ENCODE measurements around the gene MTERF1. TPM values are rescaled to one million over a fixed set of nuclear protein-coding genes. Genes with fewer than 3 reads are reported as not detected.
"Not testable (repeated sequence)": the region's sequence is repeated elsewhere in the genome, so short reads cannot be mapped to it uniquely, and the experiment has no call there.

Gene MTERF1
- polyA plus RNA-seq, 6 donors from 2014 or later, result 11.7 to 17.9 (median 13.8) TPM

DNA sequence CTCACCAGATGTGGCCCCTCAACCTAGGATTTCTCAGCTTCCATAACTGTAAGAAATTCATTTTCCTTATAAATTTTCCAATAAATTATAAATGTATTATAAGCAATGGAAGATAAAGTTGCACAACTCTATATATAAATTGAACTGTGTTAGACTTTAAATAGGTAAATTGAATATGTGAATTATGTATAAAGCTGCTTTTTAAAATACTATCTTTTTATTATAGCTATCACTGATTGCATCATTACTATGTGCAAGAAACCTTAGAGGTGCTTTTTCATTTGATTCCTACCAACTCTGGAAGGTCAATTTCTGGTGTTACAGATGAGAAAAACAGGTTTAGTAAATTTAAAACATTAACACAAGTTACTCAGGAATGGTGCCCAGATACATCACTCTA is 8.4 kb downstream of the MTERF1 start:
- DNase-seq (no peak), ATAC-seq (ENCODE audit: low read depth in 2 of 2) (no peak)
- Mint-ChIP-seq H3K27ac (no peak overlapping the region), H3K4me1 (peaks cover 6 to 18% (median 12%) of the 10 kb centered on the region in 3 donors), H3K4me3 (no peak overlapping the region), H3K27me3 (no peaks in the 10 kb centered on the region), H3K36me3 (peaks cover 14 to 19% of the 10 kb centered on the region in 2 donors), H3K9me3 (no peaks in the 10 kb centered on the region)

DNA sequence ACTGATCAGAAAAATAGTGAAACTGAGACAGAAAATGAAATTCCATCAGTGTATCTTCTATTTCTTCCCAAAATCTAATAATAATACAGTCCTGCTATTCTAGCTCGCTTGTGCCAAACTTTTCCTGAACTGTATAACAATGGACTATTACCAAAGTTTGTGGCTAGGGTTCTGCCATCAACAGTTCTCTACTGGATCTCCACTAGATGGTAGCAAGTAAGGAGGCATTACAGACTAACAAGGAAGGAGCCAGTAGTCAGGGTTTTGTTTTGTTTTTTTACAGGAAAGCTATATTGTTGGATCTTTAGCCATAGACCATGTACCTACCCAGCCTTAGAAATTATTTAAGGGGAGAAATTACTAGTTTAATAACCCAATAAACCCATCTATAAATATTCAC is 10.8 kb downstream of the MTERF1 start:
- Mint-ChIP-seq H3K27me3 (no peaks in the 10 kb centered on the region), H3K9me3 (no peaks in the 10 kb centered on the region), H3K36me3 (peaks cover 0 to 10% of the 10 kb centered on the region in 2 donors), H3K27ac (no peak overlapping the region), H3K4me3 (no peak overlapping the region), H3K4me1 (peaks cover 4 to 18% (median 8%) of the 10 kb centered on the region in 3 donors)
- DNase-seq, result no peak
- ATAC-seq (ENCODE audit: low read depth in 2 of 2), result no peak

DNA sequence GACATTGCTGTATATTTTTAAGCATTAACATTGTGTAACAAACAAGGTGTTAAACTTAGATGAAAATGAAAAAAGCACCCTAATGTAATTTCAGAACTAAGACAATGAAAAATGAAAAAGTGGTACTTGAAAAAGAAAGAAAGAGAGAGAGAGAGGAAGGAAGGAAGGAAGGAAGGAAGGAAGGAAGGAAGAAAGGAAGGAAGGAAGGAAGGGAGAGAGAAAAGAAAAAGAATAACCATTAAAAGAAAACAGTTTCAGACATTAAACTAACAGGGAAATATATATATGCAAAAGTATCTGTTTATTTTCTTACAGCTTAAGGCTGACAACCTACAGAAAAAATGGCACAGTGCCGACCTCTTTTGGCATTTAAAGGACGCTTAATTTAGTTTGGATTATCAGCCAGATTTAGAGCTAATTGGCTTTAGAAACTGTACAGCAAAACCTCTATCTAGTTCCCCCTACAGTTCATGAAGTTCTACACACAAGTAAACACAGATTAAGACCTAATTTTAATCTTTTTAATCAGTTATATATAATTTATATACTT is 13.8 kb downstream of the MTERF1 start:
- Mint-ChIP-seq H3K4me3 (no peak overlapping the region), H3K27me3 (no peaks in the 10 kb centered on the region), H3K9me3 (peaks cover 0 to 7% (median 0%) of the 10 kb centered on the region in 7 donors), H3K36me3 (peaks cover 3 to 7% of the 10 kb centered on the region in 2 donors), H3K4me1 (peaks cover 3 to 18% (median 4%) of the 10 kb centered on the region in 3 donors), H3K27ac (peak overlapping the region in 3 of 6 donors; percentile 4 to 86 (median 74))
- DNase-seq, result no peak
- ATAC-seq (ENCODE audit: low read depth in 2 of 2), result no peak

DNA sequence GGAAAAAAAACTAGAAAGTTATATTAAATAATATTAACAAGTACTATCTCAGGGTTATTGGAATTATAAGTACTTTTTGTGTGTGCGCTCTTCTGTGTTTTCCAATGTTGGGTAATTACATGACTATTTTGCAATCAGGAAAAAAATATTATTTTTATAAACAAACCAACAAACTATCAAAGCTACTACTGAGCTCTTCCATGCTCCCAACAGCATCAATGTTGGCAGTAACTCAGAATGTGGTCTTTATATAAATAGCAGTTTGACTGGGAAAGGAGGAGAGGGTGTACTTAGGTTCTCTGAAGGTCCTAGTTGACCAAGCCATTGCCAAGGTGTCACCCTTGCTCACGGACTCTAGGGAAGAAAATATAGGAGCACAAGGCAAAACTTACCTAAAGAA is 15.0 kb downstream of the MTERF1 start:
- peaks cover 3 to 7% of the 10 kb centered on the region in 2 donors for H3K36me3 Mint-ChIP-seq
- no peak for ATAC-seq (ENCODE audit: low read depth in 2 of 2)
- peaks cover 3 to 12% (median 4%) of the 10 kb centered on the region in 3 donors for H3K4me1 Mint-ChIP-seq
- no peak overlapping the region for H3K4me3 Mint-ChIP-seq
- DNase-seq, result no peak
- peak overlapping the region in 1 of 6 donors; percentile 56 for H3K27ac Mint-ChIP-seq
- no peaks in the 10 kb centered on the region for H3K27me3 Mint-ChIP-seq
- H3K9me3 Mint-ChIP-seq, result peaks cover 0 to 7% (median 0%) of the 10 kb centered on the region in 7 donors

DNA sequence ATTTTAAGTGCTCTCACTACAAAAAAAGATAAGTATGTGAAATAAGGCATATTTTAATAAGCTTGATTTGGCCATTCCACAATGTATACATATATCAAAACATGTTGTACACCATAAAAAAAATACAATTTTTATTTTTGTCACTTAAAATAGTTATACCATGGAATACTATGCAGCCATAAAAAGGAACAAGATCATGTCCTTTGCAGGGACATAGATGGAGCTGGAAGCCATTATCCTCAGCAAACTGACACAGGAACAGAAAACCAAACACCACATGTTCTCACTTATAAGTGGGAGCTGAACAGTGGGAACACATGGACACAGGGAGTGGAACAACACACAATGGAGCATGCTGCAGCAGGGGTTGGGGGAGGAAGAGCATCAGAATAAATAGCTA is 15.9 kb downstream of the MTERF1 start:
- H3K36me3 Mint-ChIP-seq; ATAC-seq (ENCODE audit: low read depth in 2 of 2); DNase-seq; H3K4me3 Mint-ChIP-seq; H3K9me3 Mint-ChIP-seq; H3K27me3 Mint-ChIP-seq; H3K27ac Mint-ChIP-seq: not testable (repeated sequence)
- peaks cover 3 to 12% (median 4%) of the 10 kb centered on the region in 3 donors for H3K4me1 Mint-ChIP-seq

DNA sequence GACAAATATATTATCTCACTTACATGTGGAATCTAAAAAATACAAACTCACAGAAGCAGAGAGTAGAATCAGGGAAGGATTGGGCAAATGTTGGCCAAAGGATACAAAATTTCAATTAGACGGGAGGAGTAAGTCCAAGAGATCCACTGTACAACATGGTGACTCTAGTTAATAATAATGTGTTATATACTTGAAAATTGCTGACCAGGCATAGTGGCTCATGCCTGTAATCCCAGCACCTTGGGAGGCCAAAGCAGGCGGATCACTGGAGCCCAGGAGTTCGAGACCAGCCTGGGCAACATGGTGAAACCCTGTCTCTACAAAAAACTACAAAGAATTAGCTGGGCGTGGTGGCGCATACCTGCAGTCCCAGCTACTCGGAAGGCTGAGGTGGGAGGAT is 16.4 kb downstream of the MTERF1 start:
- DNase-seq (no peak), ATAC-seq (ENCODE audit: low read depth in 2 of 2) (no peak)
- Mint-ChIP-seq H3K4me3 (no peak overlapping the region), H3K27me3 (no peaks in the 10 kb centered on the region), H3K36me3 (peaks cover 3 to 7% of the 10 kb centered on the region in 2 donors), H3K9me3 (peaks cover 0 to 7% (median 0%) of the 10 kb centered on the region in 7 donors), H3K4me1 (peaks cover 3 to 12% (median 4%) of the 10 kb centered on the region in 3 donors), H3K27ac (no peak overlapping the region)

DNA sequence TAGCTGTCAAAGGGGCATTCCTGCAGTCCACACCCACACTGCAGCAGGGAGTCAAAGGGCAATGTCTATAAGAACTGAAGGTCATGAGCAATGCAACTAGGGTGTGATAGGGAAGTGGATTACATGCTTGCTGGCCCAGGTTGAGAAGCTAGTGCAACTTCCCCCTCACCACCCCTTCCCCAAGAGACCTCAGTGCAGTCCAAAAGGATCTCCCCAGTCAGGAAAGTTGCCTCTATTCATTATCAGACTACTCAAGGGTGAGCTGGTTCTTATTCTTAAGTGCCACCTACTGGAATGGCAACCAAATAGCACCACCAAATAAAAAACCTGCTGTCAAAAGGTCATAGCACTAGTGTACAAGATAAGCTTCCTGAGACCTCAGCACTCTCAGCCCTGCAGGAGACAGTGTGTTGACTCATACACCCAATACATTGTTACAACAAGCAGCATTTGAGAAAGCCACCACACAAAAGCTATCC is 28.2 kb downstream of the MTERF1 start:
- H3K4me1 Mint-ChIP-seq, result peaks cover 0 to 24% (median 1%) of the 10 kb centered on the region in 3 donors
- H3K4me3 Mint-ChIP-seq, result no peak overlapping the region
- peaks cover 0 to 34% (median 24%) of the 10 kb centered on the region in 7 donors for H3K9me3 Mint-ChIP-seq
- no peak overlapping the region for H3K27ac Mint-ChIP-seq
- no peak for DNase-seq
- ATAC-seq (ENCODE audit: low read depth in 2 of 2), result no peak
- H3K36me3 Mint-ChIP-seq, result peaks cover 17 to 21% of the 10 kb centered on the region in 2 donors
- no peaks in the 10 kb centered on the region for H3K27me3 Mint-ChIP-seq

DNA sequence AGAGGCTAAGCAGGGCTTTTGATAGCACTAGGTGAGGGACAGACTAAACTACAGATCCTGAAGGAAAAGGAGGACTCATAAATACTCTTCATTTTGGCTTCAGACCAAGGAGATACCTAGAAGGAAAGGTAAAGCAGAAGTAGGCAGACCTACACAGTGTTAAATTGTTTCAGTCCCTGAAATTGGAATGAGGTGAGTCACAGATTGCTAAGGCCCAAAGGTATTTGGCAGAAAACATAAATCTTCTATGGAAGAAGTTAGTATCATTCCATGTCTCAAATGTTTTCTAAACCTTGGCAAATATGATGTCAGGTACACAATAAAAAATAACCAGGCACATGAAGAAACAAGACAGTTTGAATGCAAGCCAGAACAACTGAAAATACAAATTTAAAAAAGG is 30.0 kb downstream of the MTERF1 start:
- Mint-ChIP-seq H3K4me3 (peak overlapping the region in 1 of 8 donors; percentile 9), H3K27ac (peak overlapping the region in 1 of 6 donors; percentile 44), H3K36me3 (peaks cover 17 to 26% of the 10 kb centered on the region in 2 donors), H3K4me1 (peaks cover 0 to 23% (median 1%) of the 10 kb centered on the region in 3 donors), H3K9me3 (peaks cover 3 to 27% (median 22%) of the 10 kb centered on the region in 7 donors), H3K27me3 (no peaks in the 10 kb centered on the region)
- DNase-seq, result no peak
- ATAC-seq (ENCODE audit: low read depth in 2 of 2), result no peak

DNA sequence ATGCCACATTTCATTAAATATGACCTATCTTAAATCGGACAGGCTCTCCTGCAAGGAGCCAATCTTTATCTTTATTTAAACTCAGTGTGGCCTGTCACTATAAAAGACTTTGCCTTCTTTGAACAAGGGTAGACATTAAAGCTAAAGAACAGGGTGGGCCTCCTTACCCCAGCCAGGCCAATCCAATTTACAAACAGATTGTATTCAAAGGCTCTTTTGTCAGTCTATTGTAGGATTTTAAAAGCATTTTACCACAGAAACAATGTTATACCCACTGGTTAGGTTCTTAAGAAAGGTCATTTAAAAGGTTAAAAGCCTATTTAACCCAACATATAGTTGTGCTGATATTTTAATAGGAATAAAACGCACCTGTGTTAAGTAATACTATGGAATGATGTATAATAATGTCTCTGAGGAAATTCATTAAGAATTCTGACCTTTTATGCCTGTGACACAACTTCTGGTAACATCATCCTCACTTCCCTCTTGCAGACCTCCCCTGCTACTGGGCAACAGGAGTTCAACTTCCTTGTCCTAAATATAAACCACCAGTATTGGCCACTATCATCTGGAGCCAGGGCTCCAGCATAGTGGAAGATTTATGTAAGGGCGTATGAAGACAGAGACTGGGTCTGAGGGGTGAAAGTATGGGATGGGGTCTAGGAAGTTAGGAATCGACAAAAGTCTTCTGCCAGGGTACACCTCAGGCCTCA is 32.5 kb downstream of the MTERF1 start:
- DNase-seq, result no peak
- no peak overlapping the region for H3K27ac Mint-ChIP-seq

DNA sequence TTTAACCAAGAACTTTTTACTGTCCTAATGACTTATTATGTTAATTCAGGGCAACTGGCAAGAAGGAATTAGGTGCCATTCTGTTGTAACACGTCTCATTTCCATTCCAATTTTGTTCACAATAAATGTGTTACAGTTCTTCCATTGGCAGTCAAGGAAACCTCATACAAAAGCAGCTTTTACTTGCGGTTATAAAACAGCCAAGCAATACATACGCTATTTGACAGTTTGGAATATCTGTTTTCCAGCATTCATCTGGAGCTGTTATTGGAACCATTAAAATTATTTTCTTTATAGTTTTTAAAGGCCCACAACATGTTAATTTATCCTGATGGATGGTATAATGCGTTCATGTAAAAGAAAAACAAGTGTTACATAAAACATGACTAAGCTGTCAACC is 33.3 kb downstream of the MTERF1 start:
- H3K36me3 Mint-ChIP-seq, result peaks cover 0 to 11% of the 10 kb centered on the region in 2 donors
- no peaks in the 10 kb centered on the region for H3K27me3 Mint-ChIP-seq

More for the DNA sequence above, 32.5 kb downstream of the MTERF1 start:
- ATAC-seq (ENCODE audit: low read depth in 2 of 2), result no peak
- no peaks in the 10 kb centered on the region for H3K27me3 Mint-ChIP-seq
- H3K9me3 Mint-ChIP-seq, result peaks cover 3 to 12% (median 8%) of the 10 kb centered on the region in 7 donors
- peaks cover 3 to 28% (median 9%) of the 10 kb centered on the region in 3 donors for H3K4me1 Mint-ChIP-seq
- peaks cover 0 to 16% of the 10 kb centered on the region in 2 donors for H3K36me3 Mint-ChIP-seq
- peak overlapping the region in 1 of 8 donors; percentile 41 for H3K4me3 Mint-ChIP-seq

DNA sequence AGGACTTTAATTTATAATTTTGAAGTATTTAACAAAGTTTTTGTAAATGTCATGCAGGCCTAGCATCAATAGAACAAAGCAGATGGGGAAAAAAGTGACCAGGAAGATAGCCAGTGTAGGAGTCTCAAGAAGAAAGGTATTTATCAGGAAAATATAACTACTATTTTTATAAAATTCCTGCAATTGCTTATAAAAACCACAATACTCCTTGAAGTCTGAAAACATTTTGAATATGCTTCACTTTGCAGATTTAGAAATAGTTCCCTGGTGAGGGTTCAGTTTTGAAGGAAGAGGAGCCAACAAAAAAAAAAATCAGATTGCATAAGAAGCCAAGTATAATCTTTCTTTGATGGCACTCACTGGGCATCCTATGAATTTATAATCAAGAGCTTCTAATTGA is 34.1 kb downstream of the MTERF1 start:
- H3K4me1 Mint-ChIP-seq, result peaks cover 3 to 17% (median 9%) of the 10 kb centered on the region in 3 donors
- DNase-seq (no peak), ATAC-seq (ENCODE audit: low read depth in 2 of 2) (no peak)
- peaks cover 0 to 3% (median 0%) of the 10 kb centered on the region in 3 donors for H3K27me3 Mint-ChIP-seq
- peaks cover 7 to 13% (median 10%) of the 10 kb centered on the region in 7 donors for H3K9me3 Mint-ChIP-seq
- no peak overlapping the region for H3K27ac Mint-ChIP-seq
- peaks cover 0 to 19% of the 10 kb centered on the region in 2 donors for H3K36me3 Mint-ChIP-seq
- H3K4me3 Mint-ChIP-seq, result no peak overlapping the region

More for the DNA sequence above, 33.3 kb downstream of the MTERF1 start:
- Mint-ChIP-seq H3K27ac (no peak overlapping the region), H3K9me3 (peaks cover under 1 to 8% (median 4%) of the 10 kb centered on the region in 7 donors), H3K4me1 (peaks cover 3 to 21% (median 9%) of the 10 kb centered on the region in 3 donors), H3K4me3 (no peak overlapping the region)
- ATAC-seq (ENCODE audit: low read depth in 2 of 2) (no peak), DNase-seq (no peak)

DNA sequence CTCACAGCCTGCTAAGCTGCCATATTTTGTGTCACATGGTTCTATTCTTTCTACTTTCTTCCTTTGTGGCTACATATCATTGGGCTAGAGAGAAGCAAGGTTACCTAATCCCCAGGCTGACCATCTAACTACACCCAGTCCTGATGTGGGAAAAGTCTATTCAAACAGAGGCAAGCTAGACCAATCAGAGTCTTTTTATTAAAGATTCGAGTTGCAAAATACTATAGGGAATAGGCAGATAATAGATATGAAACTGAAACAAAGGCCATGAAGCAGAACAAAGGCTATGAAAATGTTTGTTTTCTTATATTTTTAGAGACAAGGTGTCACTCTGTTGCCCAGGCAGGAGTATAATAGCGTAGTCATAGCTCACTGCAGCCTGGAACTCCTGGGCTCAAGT is 36.7 kb downstream of the MTERF1 start:
- peak overlapping the region in 3 of 8 donors; percentile 1 to 63 (median 16) for H3K4me3 Mint-ChIP-seq
- peaks cover 3 to 17% (median 9%) of the 10 kb centered on the region in 3 donors for H3K4me1 Mint-ChIP-seq
- H3K9me3 Mint-ChIP-seq, result peaks cover 8 to 17% (median 14%) of the 10 kb centered on the region in 7 donors
- no peak for DNase-seq
- peak in 1 of 2 donors; percentile 23 for ATAC-seq (ENCODE audit: low read depth in 2 of 2)
- H3K27me3 Mint-ChIP-seq, result peaks cover 0 to 6% (median 0%) of the 10 kb centered on the region in 3 donors
- H3K36me3 Mint-ChIP-seq, result peaks cover 0 to 23% of the 10 kb centered on the region in 2 donors
- H3K27ac Mint-ChIP-seq, result no peak overlapping the region

DNA sequence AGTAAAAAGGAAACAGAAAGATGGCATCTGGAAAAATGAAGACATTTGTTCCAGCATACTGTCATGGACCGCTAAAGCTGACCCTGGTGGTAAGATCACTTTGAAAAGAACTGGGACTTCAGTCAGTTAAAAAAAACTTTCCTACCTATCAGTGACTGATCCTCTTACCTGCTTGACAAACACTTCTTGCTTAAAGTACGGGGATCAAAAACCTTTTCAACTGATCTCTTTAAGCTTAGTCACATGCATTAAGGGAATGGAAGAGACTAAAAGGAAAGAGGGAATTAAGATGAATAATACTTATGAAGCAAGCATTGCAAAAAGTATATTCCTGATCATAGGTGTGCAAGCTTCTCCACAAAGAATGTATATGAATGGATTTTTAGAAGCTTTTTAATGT is 42.1 kb downstream of the MTERF1 start:
- Mint-ChIP-seq H3K27ac (no peak overlapping the region), H3K9me3 (peaks cover 5 to 17% (median 11%) of the 10 kb centered on the region in 7 donors), H3K36me3 (peaks cover 0 to 16% of the 10 kb centered on the region in 2 donors), H3K27me3 (peaks cover 0 to 6% (median 0%) of the 10 kb centered on the region in 3 donors), H3K4me1 (no peaks in the 10 kb centered on the region), H3K4me3 (no peak overlapping the region)
- DNase-seq (no peak), ATAC-seq (ENCODE audit: low read depth in 2 of 2) (no peak)
